Loucy (cell line): Measurements from ENCODE around the gene GRP.

Source experiments
- H2AFZ ChIP-seq: fragments of 200-600 bp; sonication (generic); 2 replicates; pipeline ENCODE4 v1.6.0; 2016; ENCODE audit warnings: antibody characterized with exemption, mild to moderate bottlenecking, low read length, moderate library complexity
- H3F3A ChIP-seq: fragments of 200-600 bp; 2 replicates; pipeline ENCODE4 v1.6.0; 2016; ENCODE audit warnings: antibody characterized with exemption, low read depth, mild to moderate bottlenecking
- H3K27me3 ChIP-seq: fragments of 200-600 bp; sonication (generic); 2 replicates; pipeline ENCODE4 v1.6.1; 2014; ENCODE audit warnings: low read length, mild to moderate bottlenecking; ENCODE audit not compliant: insufficient read depth, poor library complexity, severe bottlenecking
- H3K36me3 ChIP-seq: fragments of 200-600 bp; sonication (generic); 2 replicates; pipeline ENCODE4 v1.6.1; 2016; ENCODE audit warnings: low read length; ENCODE audit not compliant: insufficient read depth
- H3K4me1 ChIP-seq: fragments of 200-600 bp; sonication (generic); 2 replicates; pipeline ENCODE4 v1.5.1; 2014; ENCODE audit warnings: low read length, mild to moderate bottlenecking; ENCODE audit not compliant: insufficient read depth, poor library complexity, severe bottlenecking
- H3K4me2 ChIP-seq: fragments of 200-600 bp; sonication (generic); 2 replicates; pipeline ENCODE4 v1.6.0; 2014; ENCODE audit warnings: antibody characterized with exemption, low read length, low read depth, mild to moderate bottlenecking; ENCODE audit not compliant: poor library complexity, severe bottlenecking
- H3K4me3 ChIP-seq: fragments of 200-600 bp; sonication (generic); 2 replicates; pipeline ENCODE4 v1.5.1; 2014; ENCODE audit warnings: low read length, mild to moderate bottlenecking, mixed read lengths; ENCODE audit not compliant: poor library complexity, severe bottlenecking
- H3K79me2 ChIP-seq: fragments of 200-600 bp; sonication (generic); 2 replicates; pipeline ENCODE4 v1.6.1; 2014; ENCODE audit warnings: low read length; ENCODE audit not compliant: insufficient read depth
- H3K9ac ChIP-seq: fragments of 200-600 bp; sonication (generic); 2 replicates; pipeline ENCODE4 v1.6.0; 2014; ENCODE audit warnings: mild to moderate bottlenecking, low read depth, low read length, moderate library complexity; ENCODE audit not compliant: poor library complexity, severe bottlenecking
- H3K9me2 ChIP-seq: fragments of 200-600 bp; sonication (generic); replicated peaks from 2 replicates; pipeline ENCODE4 v1.6.1; 2016; ENCODE audit warnings: low read depth, low read length, mixed read lengths
- H3K9me3 ChIP-seq: fragments of 200-600 bp; sonication (generic); 2 replicates; pipeline ENCODE4 v1.6.1; 2014; ENCODE audit warnings: mild to moderate bottlenecking, antibody characterized with exemption, low read length, low read depth; ENCODE audit not compliant: insufficient read depth
- H4K20me1 ChIP-seq: fragments of 200-600 bp; sonication (generic); 2 replicates; pipeline ENCODE4 v1.6.0; 2014; ENCODE audit warnings: antibody characterized with exemption, low read length, mild to moderate bottlenecking; ENCODE audit not compliant: insufficient read depth, poor library complexity, severe bottlenecking
- CTCF ChIP-seq: fragments of 200-600 bp; sonication (generic); conservative IDR thresholded peaks from 2 replicates; pipeline ENCODE4 v1.5.1; 2014; ENCODE audit warnings: mild to moderate bottlenecking, antibody characterized with exemption, low read length
- EZH2phosphoT487 ChIP-seq: fragments of 200-600 bp; IDR thresholded peaks from 2 replicates; pipeline ENCODE4 v1.6.1; 2018; ENCODE audit warnings: antibody characterized with exemption, mild to moderate bottlenecking, moderate library complexity, borderline replicate concordance

GRP gene

GRCh38 chr18:59198215-59198614 lies 21.7 kb upstream of the GRP start:
- H3K36me3 ChIP-seq: no peaks in the 10 kb centered on the region
- no peaks in the 10 kb centered on the region for H3K9me3 ChIP-seq
- H3K9me2 ChIP-seq: no peaks in the 10 kb centered on the region
- H3F3A ChIP-seq: no peaks in the 10 kb centered on the region
- H3K79me2 ChIP-seq: no peaks in the 10 kb centered on the region
- H3K4me1 ChIP-seq: no peaks in the 10 kb centered on the region
- no peak for TF ChIP-seq CTCF
- no peak for TF ChIP-seq EZH2phosphoT487
- no peaks in the 10 kb centered on the region for H4K20me1 ChIP-seq
- no peak overlapping the region for H3K4me2 ChIP-seq
- H3K9ac ChIP-seq: no peak overlapping the region
- no peaks in the 10 kb centered on the region for H3K27me3 ChIP-seq
- H3K4me3 ChIP-seq: no peak overlapping the region
- no peak overlapping the region for H2AFZ ChIP-seq

GRCh38 chr18:59200787-59201186 lies 19.2 kb upstream of the GRP start:
- Histone ChIP-seq H3K36me3 (no peaks in the 10 kb centered on the region), H3K27me3 (no peaks in the 10 kb centered on the region), H3K9me3 (no peaks in the 10 kb centered on the region), H2AFZ (no peak overlapping the region), H3K4me1 (no peaks in the 10 kb centered on the region), H3K9ac (no peak overlapping the region), H3K79me2 (no peaks in the 10 kb centered on the region), H3K4me2 (no peak overlapping the region), H3K4me3 (no peak overlapping the region), H3F3A (no peaks in the 10 kb centered on the region), H3K9me2 (no peaks in the 10 kb centered on the region), H4K20me1 (no peaks in the 10 kb centered on the region)
- TF ChIP-seq CTCF: peak; percentile 25
- TF ChIP-seq EZH2phosphoT487: no peak

- no peaks in the 10 kb centered on the region for H3F3A ChIP-seq
- H3K9me2 ChIP-seq: no peaks in the 10 kb centered on the region
- H4K20me1 ChIP-seq: no peaks in the 10 kb centered on the region
- H3K36me3 ChIP-seq: no peaks in the 10 kb centered on the region
- TF ChIP-seq CTCF (no peak), EZH2phosphoT487 (no peak)
- no peaks in the 10 kb centered on the region for H3K4me1 ChIP-seq
- no peak overlapping the region; the same call in 1 of the 2 replicates for H2AFZ ChIP-seq
- H3K79me2 ChIP-seq: no peaks in the 10 kb centered on the region
- no peaks in the 10 kb centered on the region for H3K9me3 ChIP-seq
- H3K27me3 ChIP-seq: no peaks in the 10 kb centered on the region
- no peak overlapping the region for H3K4me3 ChIP-seq
- H3K9ac ChIP-seq: no peak overlapping the region
- no peak overlapping the region for H3K4me2 ChIP-seq
Measured at GRCh38 chr18:59202258-59202820, 17.6 kb upstream of the GRP start.
